HG03139 (cell line): ENCODE measurements around the gene IFI27L1.

ENCODE experiments used
- ATAC-seq: cut with Tn5 transposase; IDR thresholded peaks from one replicate; pipeline ENCODE4 v1.9.1; 2021; ENCODE audit not compliant: unreplicated experiment

The IFI27L1 gene

DNA sequence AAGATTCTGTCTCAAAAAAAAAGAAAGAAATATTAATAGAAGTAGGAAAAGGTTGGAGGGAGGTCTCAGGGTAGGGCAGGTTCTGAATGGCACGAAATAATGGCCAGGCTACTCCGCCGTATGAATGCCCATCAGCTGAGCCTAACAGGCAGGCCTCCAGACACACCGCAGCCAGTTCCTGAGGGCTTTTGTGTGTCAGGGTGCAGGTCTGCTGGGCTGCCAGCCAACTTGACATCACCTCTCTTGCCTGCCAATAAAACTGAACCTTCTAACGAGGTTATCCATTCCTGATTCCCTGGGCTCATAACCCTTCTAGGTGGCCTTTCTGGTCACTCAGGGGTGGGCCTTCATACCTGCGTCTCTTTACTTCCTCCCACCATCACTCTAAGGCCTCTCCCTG is 32.4 kb downstream of the IFI27L1 start:
- no peak for ATAC-seq

DNA sequence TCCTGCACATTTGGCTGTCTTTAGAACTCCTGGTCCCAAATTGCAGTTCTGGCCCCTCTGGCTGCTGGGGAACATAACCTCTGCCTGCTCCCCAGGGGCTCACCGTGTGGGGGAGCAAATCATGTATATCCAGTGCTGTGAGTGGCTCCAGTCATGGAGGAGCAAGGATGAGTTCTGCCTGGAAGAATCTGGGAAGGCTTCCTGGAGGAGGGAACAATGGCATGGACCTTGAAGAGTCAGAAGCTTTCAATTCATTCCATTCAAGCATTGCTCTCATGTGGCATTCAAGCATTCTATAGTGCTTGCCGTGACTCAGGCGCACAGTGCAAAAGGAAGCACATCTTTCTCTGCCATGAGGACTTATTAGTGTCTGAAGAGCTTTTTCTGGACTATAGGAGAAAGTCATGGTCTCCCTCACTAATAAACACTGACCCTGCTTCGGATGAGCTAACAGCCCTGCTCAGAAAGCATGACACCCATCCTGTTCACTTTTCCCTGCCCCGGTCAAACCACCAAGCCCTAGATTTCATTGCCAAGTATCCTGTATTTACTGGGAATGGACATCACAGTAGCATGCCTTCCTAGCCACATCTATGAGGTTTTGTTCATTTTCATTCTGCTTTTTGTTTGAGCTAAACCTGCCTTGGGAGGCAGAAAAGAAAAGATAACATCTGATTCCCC is 32.9 kb downstream of the IFI27L1 start:
- no peak for ATAC-seq

DNA sequence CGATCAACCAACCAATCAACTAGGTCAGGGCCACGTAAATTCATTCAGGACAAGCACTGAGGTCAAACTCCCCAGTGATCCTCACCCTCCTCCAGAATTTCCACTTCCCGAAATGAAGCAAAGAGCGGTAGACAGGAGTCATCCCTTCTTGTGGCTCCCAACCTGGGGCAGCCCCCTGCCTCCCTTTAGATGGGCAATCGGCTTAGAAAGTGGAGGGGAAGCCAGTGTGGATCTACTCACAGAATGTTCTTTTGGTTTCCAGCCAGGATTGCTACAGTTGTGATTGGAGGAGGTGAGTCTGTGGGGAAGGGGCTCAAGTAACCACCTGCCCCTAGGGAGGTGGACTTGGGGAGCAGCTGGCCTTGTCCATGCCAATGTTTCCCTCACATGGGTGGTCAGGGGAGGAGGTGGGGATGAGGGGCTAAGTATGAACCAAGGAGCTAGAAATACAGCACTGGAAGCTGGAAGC is 33.5 kb downstream of the IFI27L1 start:
- ATAC-seq: no peak

DNA sequence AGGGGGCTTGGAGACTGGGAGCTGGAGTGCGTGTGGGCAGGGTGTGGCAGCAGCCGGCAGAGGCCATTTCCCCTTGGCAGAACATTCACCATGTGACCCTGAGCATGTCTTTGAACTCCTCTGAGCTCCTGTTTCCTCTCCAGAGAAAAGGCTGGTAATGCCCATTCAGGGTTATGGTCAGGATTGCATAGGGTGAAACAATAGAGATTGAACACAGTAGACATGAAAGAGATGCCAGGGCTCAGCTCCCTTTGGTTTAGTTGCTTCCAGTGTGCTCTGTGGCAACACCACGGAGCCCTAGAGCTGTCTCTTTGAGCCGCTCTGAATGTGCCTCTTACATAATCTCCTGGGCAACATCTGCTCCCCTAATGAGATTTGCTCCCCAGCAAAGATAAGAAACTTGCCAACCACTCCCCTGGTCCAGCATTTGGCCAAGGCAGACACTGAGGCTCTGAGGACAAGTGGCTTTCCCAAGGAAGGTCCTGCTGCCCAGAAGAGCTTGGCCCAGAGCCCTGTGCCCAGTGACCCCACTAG is 34.0 kb downstream of the IFI27L1 start:
- ATAC-seq: no peak

DNA sequence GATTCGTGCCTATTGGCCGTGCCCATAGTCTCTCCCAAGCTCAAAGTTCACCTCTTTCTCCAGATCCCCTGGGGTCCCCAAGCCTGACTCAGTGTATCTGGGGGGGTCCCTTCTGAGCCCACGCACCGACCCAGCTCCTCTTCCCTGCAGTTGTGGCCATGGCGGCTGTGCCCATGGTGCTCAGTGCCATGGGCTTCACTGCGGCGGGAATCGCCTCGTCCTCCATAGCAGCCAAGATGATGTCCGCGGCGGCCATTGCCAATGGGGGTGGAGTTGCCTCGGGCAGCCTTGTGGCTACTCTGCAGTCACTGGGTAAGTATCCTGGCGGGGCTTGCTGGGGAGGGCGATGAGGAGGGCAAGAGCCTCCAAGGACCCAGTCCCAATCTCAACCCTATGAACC is 34.5 kb downstream of the IFI27L1 start:
- no peak for ATAC-seq

DNA sequence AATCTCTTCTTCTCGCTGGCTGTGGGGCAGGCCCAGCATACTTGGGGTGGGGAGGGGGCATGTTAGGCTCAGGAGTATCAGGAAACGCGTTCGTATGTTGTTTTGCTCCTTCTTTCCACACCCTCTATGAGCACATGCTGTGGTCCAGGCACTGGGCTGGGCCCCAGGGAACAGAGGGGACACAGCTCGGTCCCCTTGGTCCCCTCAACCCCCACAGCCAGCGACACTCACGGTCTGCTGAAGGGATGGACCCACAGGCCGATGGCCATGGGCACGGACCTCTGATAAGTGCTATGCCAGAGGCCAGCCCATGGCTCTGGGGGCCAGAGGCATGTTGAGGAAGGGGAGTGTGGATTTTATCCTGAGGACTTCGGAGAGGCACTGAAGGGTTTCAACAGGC is 35.6 kb downstream of the IFI27L1 start:
- ATAC-seq: no peak

DNA sequence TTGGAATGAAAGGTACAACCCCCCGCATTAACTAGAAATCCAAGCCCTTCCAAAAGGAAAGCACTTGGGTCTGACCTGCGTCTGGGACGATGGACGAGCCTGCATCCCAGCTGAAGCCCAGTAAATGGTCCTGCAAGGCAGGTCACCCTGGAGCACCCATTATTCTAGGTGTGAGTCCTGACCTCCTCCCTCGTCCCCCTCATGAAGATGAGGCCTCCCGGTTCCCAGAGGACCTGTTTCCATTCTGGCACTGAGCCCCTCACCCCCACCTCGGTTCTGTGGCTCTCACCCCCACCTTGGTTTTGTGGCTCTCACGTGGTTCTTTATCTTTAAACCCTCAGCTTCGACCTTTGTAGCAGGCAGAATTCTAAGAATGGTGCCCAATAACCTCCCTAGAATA is 36.7 kb downstream of the IFI27L1 start:
- ATAC-seq: no peak

DNA sequence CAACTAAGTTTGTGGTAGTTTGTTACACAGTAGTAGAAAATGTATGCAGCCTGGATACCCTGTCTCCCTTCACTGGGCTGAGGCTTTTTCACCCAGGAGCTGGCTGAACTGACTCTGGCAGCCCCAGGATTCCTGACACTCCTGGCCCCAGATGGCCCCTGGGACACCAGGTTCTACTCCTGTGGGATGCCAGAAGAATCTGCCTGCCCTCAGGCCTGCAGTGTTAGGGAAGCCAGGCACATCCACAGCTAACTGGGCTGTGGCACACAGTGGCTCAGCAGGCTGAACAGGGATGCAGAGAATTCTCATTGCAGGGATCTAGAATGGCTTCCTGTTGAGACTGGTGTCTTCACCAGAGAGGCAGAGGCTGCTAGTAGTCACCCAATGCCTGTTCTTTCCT is 38.0 kb downstream of the IFI27L1 start:
- no peak for ATAC-seq

DNA sequence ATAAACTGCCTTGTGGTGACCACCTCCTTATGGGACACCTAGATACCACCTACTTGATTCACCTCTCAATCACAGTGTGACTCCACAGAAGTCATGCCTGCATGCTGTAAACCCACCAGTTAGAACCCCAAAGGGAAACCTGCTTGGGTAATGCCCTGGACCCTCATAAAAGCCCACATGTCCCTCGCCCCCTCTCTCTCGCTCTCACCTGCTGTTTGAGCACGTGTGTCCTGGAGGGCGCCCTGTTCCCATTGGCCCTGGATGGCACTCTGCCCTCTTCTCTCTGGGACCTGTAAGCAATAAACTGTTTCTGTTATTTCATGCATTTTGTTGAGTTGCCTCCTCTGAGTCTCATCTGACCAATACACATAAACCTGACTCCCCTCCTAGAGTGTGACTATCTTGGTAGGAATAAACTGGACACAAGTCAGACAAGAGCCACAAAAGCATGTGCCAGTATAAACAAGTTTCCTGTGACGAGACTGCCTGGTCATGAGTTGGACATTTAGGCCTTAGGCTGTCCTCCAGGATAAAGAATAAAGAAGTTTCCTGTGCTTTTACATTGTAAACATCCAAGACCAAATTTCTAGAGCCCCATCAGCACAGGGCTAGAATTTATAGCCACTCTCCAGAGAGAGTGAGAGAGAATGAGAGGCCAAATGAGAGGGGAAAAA is 39.7 kb downstream of the IFI27L1 start:
- no peak for ATAC-seq

DNA sequence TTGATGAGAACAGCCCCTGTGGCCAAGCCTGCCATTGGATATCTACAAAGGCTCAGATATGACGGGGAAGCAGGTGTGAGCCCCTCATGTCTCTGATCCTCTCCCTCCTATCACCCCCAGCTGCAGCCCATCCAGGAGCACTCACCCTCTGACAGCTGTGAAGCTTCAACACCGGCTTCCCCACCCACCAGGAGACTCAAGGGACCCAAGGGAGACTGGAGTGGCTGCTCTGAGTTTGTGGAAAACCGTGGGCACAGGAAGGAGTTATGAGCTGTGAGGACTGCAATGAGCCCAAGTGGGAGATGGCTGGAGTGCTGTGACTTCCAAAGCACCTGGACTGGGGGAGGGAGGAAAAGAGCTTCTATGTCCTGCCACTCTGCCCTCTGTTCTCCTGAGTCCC is 40.4 kb downstream of the IFI27L1 start:
- no peak for ATAC-seq

DNA sequence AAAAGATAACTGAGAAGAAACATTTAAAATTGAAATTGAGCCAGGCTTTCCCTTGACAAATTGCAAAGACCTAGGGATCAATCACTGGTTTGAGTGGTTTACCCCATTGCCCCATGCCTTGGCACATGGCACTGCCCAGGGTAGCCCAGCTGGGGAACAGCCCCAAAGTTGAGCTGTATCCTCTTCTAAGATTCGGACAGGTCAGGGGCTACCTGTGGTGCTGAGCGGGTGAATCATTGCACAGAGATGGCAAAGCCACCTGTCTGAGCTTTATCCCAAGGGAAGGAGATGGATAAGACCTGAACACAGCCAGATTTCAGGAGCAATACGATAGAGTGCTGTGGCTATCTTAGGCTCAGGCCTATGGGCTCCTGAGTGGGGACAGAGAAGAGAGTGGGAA is 41.3 kb downstream of the IFI27L1 start:
- no peak for ATAC-seq

DNA sequence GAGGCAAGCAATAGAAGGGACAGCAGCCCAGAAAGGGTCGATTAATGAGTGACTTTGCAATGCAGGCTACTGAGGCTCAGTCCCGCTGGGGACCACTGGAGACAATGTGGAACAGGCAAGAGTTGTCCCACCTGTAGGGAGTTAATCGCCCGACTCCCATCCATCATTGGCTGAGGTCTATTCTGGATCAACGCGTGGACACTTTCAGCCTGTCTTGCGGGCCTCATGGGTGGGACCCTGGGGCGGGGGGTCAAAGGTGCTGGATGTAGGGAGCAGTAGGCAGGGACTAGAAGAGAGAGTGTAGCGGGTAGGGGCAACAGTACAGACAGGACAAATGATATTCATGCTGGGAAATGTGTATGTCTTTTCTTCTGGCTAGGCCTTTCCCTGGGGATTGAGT is 42.2 kb downstream of the IFI27L1 start:
- ATAC-seq: no peak

DNA sequence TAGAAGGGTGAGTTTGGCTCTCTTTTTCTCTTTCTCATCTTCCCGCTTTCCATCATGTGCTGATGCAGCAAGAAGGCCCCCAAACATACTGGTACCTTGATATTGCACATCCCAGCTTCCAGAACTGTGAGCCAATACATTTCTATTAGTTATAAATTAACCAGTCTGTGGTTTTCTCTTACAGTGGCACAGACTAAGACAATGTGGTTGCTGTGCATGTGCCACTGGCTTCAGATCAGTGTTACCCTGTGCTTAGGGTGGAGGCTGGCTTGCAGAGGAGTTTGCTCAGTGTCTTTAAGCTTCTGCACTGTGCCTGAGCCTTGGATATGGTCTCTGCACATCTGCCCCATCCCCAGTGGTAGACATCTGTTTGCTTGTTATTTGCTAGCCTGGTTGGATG is 42.8 kb downstream of the IFI27L1 start:
- no peak for ATAC-seq

DNA sequence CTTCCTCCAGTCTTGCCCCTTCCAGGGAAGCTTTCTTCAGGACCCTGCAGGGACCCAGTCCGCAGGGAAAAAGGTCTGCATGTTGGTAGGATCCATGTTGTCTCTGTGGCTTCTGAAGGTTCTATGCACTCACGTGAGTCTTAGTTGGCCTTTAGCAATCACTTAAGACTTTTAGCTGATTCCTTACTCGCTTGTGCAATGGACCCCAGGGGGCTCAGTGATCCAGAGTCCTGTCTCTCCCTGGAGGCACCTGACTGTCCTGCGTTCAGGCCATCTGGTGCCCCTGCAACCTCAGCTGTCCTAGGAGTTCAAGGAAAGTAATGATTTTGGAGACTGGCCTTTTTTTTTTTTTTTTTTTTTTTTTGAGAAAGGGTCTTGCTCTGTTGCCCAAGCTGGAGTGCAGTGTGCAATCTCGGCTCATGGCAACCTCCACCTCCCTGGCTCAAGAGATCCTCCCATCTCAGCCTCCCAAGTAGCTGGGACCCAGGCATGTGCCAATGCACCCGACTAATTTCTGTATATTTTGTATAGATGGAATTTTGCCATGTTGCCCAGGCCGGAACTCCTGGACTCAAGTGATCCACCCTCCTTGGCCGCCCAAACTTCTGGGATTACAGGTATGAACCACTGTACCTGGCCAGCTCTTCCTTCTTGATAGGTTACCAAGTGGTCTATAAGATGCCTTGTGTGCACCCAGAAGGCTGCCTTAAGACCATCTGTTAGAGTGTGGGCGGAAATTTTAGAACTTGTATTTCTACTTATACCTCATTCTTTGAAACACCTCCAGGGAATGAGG is 43.7 kb downstream of the IFI27L1 start:
- no peak for ATAC-seq

DNA sequence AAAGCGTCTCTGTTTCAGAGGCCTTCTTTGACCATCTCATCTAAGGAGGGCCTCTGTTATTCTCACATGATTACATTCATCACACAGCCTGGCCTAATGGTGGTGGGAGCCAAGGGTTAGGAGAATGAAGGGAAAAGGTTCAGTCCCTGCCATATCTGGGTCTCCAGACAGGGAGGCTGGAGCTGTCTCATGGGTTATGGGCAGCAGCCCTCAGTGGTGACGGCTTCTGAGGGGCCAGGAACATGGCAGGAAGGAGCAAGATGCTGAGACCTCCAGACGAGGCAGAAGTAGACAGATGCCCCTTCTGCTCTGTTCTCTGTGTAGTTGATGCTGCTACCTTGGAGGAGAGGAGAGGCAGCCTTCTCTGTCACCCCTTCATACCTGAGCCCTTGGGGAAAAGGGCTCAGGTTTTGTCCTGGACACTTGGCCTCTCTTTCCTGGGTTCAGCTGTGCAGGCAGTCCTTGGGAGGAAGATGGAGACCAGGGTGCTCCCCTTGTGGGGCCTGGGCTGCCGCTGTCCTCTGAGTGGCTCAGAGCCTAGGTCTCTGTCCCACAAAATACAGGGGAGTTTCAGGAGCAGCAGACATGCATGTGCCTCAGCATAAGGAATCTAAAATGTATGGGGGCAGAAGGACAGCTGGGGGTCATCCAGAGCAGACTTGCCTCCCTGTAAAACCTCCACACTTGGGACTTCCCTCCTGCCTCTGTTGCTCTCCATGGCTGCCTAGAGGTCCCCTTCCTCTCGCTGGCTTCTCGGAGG is 44.7 kb downstream of the IFI27L1 start:
- ATAC-seq: no peak

DNA sequence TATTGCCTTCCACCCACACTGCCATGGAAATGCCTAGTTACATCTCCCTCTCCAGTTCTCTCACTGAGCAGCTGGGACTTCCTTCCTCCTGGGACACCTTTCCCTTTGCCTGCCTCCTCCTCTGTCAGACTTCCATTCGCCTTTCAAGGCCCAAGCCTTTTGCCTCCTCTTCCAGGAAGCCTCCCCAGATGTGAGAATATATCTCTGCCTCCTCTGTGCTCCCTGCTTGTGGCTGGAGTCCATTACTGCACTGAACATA is 45.2 kb downstream of the IFI27L1 start:
- no peak for ATAC-seq

DNA sequence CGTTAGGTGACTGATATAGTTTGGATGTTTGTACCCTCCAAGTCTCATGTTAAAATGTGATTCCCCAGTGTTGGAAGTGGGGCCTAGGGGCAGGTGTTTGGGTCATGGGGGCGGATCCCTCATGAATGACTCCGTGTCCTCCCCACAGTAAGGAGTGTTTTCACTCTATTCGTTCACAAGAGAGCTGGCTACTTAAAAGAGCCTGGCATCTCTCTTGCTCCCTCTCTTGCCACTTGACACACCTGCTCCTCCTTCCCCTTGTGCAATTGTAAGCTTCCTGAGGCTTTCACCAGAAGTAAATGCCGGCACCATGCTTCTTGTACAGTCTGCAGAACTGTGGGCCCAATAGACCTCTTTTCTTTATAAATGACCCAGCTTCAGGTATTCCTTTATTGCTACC is 45.7 kb downstream of the IFI27L1 start:
- no peak for ATAC-seq

DNA sequence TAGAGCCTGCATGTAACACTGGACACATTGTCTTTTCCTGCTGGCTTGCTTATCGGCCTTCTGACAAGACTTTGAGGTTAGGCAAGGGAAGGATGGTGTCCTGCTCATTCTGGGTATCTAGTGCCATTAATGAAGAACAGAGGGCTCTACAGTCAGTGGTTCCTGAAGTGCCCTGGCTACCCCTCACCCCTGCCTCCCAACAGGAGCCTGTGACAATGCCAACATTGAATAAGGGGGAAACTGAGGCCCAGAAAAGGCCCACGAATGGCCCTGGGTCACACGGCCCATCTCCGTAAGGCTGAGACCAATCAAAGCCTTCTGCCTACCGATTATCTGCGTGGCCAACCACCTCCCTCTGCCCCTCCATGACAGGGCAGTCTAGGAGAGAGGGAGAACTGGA is 46.2 kb downstream of the IFI27L1 start:
- no peak for ATAC-seq

DNA sequence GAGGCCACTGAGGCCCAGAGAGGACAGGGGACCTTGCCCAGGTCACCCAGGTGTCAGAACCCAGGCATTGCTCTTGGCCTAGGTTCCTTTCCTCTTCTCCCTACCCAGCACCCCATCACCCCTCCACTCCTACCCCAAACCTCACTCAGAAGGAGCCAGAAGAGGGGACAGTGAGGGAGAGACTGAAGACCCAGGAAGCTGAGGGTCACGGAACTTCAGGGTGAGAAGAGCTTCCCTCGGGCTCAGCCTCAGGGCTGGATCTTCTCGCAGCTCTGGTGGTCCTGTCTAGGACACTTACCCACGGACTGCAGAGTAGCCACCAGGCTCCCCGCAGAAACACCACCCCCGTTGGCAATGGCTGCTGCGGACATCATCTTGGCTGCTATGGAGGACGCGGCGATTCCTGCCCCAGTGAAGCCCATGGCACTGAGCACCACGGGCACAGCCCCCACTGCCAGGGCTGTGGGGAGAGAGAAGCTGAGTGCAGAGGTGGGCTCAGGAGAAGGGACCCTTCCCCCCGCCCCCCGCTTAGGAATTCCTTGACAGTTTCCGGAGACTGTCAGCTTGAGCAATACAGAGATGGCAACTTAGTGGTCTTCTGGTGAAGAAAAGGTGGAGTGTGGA is 47.2 kb downstream of the IFI27L1 start:
- ATAC-seq: no peak

DNA sequence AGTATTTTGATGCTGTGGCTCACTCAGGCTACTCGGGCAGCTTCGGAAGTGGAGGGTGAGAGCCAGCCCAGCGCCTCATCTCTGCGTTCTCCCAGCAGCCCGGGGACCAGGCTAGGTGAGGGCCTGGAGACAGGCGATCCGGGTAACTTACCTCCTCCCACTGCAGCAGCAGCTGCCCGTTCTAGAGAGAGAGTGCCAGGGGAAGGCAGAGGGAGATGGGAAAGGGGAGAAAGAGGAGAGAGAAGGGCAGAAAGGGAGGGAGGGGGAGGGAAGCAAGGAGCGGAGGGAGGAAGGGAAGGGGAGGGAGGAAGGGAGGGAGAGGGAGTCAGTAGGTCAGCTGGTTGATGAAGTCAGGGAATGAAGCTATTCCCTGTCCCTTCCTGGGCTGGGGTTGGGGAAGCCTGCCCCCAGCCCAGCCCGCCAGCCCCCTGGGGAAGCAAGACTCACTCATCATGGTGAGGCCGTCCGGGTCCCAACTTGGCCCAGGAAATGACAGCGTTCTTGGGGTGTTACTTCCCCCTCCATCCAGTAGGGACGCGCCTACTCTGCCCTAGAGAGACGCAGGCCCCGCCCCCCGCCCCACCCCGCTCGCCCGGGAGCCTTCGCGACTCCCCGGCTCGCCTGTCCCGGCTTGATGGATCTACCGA is 48.1 kb downstream of the IFI27L1 start, which contains the start of gene IFI27L2:
Gene IFI27L2, minus strand, starts transcription at position 494 of the 647 bp plus-strand sequence. Its CDS starts 40 bp downstream, at position 454.
- peak; percentile 95 for ATAC-seq
